K562 (cell line): Measurements from ENCODE around the gene PDE6D. TPM values are rescaled to one million over a fixed set of nuclear protein-coding genes. Genes with fewer than 3 reads are reported as not detected.

Experiments used
- CUX1 ChIP-seq: fragments of 200-800 bp; sonication (Bioruptor generic); IDR thresholded peaks from 2 replicates; pipeline ENCODE4 v1.6.1; 2016; ENCODE audit warnings: missing genetic modification characterization, missing compliant biosample characterization
- EP400 ChIP-seq: fragments of 450-650 bp; IDR thresholded peaks from 2 replicates; pipeline ENCODE4 v1.6.1; 2017; ENCODE audit warnings: antibody characterized with exemption, mild to moderate bottlenecking, moderate library complexity
- KHSRP ChIP-seq: fragments of 450-650 bp; IDR thresholded peaks from 2 replicates; pipeline ENCODE4 v1.6.1; 2017
- MYNN ChIP-seq, 2 experiments: sonication (generic); formaldehyde crosslinking in 1 of 2; IDR thresholded peaks; 2 replicates each; pipeline versions ENCODE4 v1.5.0 to v1.6.1; 2016 to 2020; ENCODE audit warnings: antibody characterized with exemption in 1 of 2, missing genetic modification reagents in 1 of 2
- NKRF ChIP-seq: fragments of 450-650 bp; IDR thresholded peaks from 2 replicates; pipeline ENCODE4 v1.6.1; 2016; ENCODE audit warnings: borderline replicate concordance
- POLR2AphosphoS5 ChIP-seq: IDR thresholded peaks from 2 replicates; pipeline ENCODE4 v1.6.1; 2011; ENCODE audit warnings: mild to moderate bottlenecking, low read depth, low read length, moderate library complexity; ENCODE audit not compliant: control insufficient read depth, insufficient read depth
- POLR2B ChIP-seq: fragments of 450-650 bp; IDR thresholded peaks from 2 replicates; pipeline ENCODE4 v1.6.1; 2018; ENCODE audit warnings: low read depth; ENCODE audit not compliant: partially characterized antibody
- POLR3A ChIP-seq: IDR thresholded peaks from 2 replicates; pipeline ENCODE4 v1.6.1; 2011; ENCODE audit warnings: borderline replicate concordance, mild to moderate bottlenecking, moderate library complexity; ENCODE audit not compliant: insufficient read length, insufficient read depth; ENCODE audit errors: extremely low read depth
- RBM22 ChIP-seq: fragments of 200-400 bp; formaldehyde crosslinking; IDR thresholded peaks from 2 replicates; pipeline ENCODE4 v1.6.1; 2018; ENCODE audit warnings: low read length, low read depth; ENCODE audit not compliant: poor library complexity, severe bottlenecking
- SRSF7 ChIP-seq: fragments of 200-400 bp; formaldehyde crosslinking; optimal IDR thresholded peaks from 2 replicates; pipeline ENCODE3; 2017; ENCODE audit warnings: mild to moderate bottlenecking, low read depth, low read length
- ZNF197 ChIP-seq: fragments of 200-800 bp; sonication (Bioruptor generic); IDR thresholded peaks from 2 replicates; pipeline ENCODE4 v1.6.1; 2016; ENCODE audit warnings: low read depth, missing genetic modification characterization, missing compliant biosample characterization
- ZNF217 ChIP-seq: sonication (generic); formaldehyde crosslinking; IDR thresholded peaks from 2 replicates; pipeline ENCODE4 v1.8.0; 2022; ENCODE audit warnings: mild to moderate bottlenecking, missing genetic modification reagents
- ZNF57 ChIP-seq: fragments of 450-650 bp; formaldehyde crosslinking; IDR thresholded peaks from 2 replicates; pipeline ENCODE4 v1.4.0; 2020; ENCODE audit warnings: mild to moderate bottlenecking, moderate library complexity
- ZNF592 ChIP-seq: fragments of 450-650 bp; IDR thresholded peaks from 2 replicates; pipeline ENCODE4 v1.6.1; 2017; ENCODE audit warnings: antibody characterized with exemption, mild to moderate bottlenecking
- polyA plus RNA-seq, 8 experiments: library from polyadenylated mRNA; depleted of rRNA in 4 of 8; stranded (reverse) in 5 of 8; unstranded in 3 of 8; fragments of >200 nt; fragmentation: Nextera tagmentation in 2 of 8; fragmentation: Illumina TruSeq in 1 of 8; extraction: Ambion mirVana in 2 of 8; extraction: Trizol in 1 of 8; gene quantifications; 2 replicates each; pipeline versions ENCODE4 v1.2.1 to v1.2.3, GENCODE V29; 2011 to 2014; ENCODE audit warnings: inconsistent platforms in 1 of 8, missing spikeins in 1 of 8
- total RNA-seq, 7 experiments: library from RNA; depleted of rRNA in 6 of 7; stranded (reverse); fragments of >200 nt in 6 of 7; fragmentation: Illumina TruSeq in 2 of 7; extraction: Trizol in 2 of 7; gene quantifications; 2 replicates each; pipeline versions ENCODE4 v1.2.1 to v1.2.3, GENCODE V29; 2011 to 2021; ENCODE audit warnings: low replicate concordance in 1 of 7

The PDE6D gene
- total and polyA plus RNA-seq, 9 of the 15 experiments (the other 6 are each of a cell fraction or from before 2014, with no cell fraction given) = 0.65 to 11.6 (median 7.0) TPM

DNA sequence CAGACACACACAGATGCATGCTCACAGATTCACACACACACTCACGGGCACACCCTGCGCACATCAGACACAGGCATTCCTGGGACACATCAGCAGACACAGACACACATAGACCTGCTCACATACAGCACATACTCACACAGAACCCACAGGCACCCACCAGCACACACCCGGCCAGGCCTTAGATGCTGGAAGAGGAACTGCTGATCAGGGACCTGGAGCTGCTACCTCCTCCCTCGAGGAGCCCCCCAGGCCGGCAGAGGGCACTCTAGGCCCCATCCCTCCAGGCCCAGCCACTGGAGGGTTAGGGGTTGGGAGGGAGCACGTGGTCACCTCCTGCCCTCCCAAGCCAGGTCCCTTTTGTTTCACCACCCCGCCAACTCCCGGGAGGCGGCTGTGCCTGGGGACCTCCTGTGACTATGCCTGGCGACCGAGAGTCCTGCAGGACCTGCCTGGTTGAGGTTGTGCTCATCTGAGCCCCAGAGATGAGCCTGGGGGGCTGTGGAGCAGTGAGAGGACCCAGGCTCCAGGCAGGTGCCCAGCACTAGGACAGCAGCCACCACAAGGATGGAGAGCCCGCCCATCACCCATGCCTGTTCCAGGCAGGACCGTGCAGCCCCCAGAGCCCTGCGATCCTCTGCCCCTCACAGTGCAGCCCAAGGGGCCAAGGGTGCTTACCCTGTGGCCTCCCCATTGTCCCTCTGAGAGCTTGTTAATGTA, 93.8 kb downstream of the PDE6D start (continued):
- TF ChIP-seq ZNF592 (peak; percentile 70; the same call in 1 of the 2 replicates), CUX1 (CRISPR knock-in tag) (no peak), SRSF7 (no peak), ZNF197 (CRISPR knock-in tag) (no peak), MYNN (IDR thresholded peaks at IDR 0.05) (no peak), MYNN (CRISPR knock-in tag; IDR thresholded peaks at IDR 0.05) (no peak), NKRF (no peak), RBM22 (no peak), KHSRP (no peak), POLR2B (no peak), ZNF217 (CRISPR knock-in tag) (no peak), POLR2AphosphoS5 (no peak), ZNF57 (CRISPR knock-in tag) (no peak), EP400 (peak; percentile 86), POLR3A (no peak)
